GM23248 (cell line): ENCODE results near the gene APBA2.

Experiments
- EZH2 ChIP-seq: fragments of 200-600 bp; sonication (generic); IDR thresholded peaks from 2 replicates; pipeline ENCODE4 v1.6.1; 2018; ENCODE audit warnings: antibody characterized with exemption, mild to moderate bottlenecking; ENCODE audit not compliant: insufficient read depth, poor library complexity, severe bottlenecking
- EZH2phosphoT487 ChIP-seq: fragments of 200-600 bp; sonication (generic); IDR thresholded peaks from 2 replicates; pipeline ENCODE4 v1.6.1; 2018; ENCODE audit warnings: antibody characterized with exemption, moderate library complexity, mild to moderate bottlenecking, low read depth; ENCODE audit not compliant: insufficient read depth

GRCh38 chr15:28913171-28913765 lies 27.5 kb downstream of the APBA2 start:
- no peak for TF ChIP-seq EZH2
- no peak for TF ChIP-seq EZH2phosphoT487
